ENCODE measurements around the gene C19orf38. TPM values are rescaled to one million over a fixed set of nuclear protein-coding genes. Genes with fewer than 3 reads are reported as not detected.

The C19orf38 gene
- polyA plus RNA-seq, 1 donor from 2014 or later: not detected

DNA sequence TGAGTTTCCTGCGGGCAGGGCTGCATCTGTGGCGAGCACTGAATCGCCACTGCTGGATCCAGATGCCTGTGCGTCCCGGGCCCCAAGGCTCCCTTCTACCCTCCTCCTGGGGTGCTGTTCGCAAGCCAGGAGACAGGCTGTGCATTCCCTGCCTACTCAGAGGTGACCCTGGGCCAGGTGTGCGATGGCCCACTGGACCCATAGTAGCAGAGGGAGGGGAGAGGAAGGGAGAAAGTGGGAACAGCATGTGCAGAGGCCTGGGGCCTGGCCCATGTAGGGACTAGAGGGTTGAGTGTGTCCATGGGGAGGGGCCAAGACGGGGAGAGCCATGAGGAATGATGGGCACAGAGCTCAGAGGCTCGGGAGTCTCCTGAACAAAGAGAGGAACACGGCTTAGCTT is 50.4 kb downstream of the C19orf38 start:
- H3K27me3 ChIP-seq (ENCODE audit: insufficient read depth, low read depth, low read length): no peaks in the 10 kb centered on the region
- H3F3A ChIP-seq (ENCODE audit: insufficient read depth, low read length, poor library complexity, severe bottlenecking): no peaks in the 10 kb centered on the region
- no peaks in the 10 kb centered on the region for H4K20me1 ChIP-seq (ENCODE audit: insufficient read depth)
- TF ChIP-seq EZH2 (IDR thresholded peaks at IDR 0.05; ENCODE audit: borderline replicate concordance, insufficient read depth, low read length, poor library complexity, severe bottlenecking) (no peak), POLR2AphosphoS5 (IDR thresholded peaks at IDR 0.05) (no peak), EP300 (conservative IDR thresholded peaks at IDR 0.05; ENCODE audit: poor library complexity, severe bottlenecking) (no peak), RAD21 (conservative IDR thresholded peaks at IDR 0.05) (no peak), TAF1 (IDR thresholded peaks at IDR 0.05; ENCODE audit: low read depth) (no peak), MXI1 (conservative IDR thresholded peaks at IDR 0.05; ENCODE audit: poor library complexity, severe bottlenecking) (no peak), SMC3 (conservative IDR thresholded peaks at IDR 0.05; ENCODE audit: poor library complexity) (no peak)
- TF ChIP-seq, protein P1, sequence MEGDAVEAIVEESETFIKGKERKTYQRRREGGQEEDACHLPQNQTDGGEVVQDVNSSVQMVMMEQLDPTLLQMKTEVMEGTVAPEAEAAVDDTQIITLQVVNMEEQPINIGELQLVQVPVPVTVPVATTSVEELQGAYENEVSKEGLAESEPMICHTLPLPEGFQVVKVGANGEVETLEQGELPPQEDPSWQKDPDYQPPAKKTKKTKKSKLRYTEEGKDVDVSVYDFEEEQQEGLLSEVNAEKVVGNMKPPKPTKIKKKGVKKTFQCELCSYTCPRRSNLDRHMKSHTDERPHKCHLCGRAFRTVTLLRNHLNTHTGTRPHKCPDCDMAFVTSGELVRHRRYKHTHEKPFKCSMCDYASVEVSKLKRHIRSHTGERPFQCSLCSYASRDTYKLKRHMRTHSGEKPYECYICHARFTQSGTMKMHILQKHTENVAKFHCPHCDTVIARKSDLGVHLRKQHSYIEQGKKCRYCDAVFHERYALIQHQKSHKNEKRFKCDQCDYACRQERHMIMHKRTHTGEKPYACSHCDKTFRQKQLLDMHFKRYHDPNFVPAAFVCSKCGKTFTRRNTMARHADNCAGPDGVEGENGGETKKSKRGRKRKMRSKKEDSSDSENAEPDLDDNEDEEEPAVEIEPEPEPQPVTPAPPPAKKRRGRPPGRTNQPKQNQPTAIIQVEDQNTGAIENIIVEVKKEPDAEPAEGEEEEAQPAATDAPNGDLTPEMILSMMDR (IDR thresholded peaks at IDR 0.05; ENCODE audit: poor library complexity, severe bottlenecking): no peak
- TF ChIP-seq, protein P2, sequence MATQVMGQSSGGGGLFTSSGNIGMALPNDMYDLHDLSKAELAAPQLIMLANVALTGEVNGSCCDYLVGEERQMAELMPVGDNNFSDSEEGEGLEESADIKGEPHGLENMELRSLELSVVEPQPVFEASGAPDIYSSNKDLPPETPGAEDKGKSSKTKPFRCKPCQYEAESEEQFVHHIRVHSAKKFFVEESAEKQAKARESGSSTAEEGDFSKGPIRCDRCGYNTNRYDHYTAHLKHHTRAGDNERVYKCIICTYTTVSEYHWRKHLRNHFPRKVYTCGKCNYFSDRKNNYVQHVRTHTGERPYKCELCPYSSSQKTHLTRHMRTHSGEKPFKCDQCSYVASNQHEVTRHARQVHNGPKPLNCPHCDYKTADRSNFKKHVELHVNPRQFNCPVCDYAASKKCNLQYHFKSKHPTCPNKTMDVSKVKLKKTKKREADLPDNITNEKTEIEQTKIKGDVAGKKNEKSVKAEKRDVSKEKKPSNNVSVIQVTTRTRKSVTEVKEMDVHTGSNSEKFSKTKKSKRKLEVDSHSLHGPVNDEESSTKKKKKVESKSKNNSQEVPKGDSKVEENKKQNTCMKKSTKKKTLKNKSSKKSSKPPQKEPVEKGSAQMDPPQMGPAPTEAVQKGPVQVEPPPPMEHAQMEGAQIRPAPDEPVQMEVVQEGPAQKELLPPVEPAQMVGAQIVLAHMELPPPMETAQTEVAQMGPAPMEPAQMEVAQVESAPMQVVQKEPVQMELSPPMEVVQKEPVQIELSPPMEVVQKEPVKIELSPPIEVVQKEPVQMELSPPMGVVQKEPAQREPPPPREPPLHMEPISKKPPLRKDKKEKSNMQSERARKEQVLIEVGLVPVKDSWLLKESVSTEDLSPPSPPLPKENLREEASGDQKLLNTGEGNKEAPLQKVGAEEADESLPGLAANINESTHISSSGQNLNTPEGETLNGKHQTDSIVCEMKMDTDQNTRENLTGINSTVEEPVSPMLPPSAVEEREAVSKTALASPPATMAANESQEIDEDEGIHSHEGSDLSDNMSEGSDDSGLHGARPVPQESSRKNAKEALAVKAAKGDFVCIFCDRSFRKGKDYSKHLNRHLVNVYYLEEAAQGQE (IDR thresholded peaks at IDR 0.05; ENCODE audit: borderline replicate concordance): no peak
- no peaks in the 10 kb centered on the region for H3K36me3 ChIP-seq (ENCODE audit: insufficient read depth, low read length)
- H3K4me3 ChIP-seq (ENCODE audit: low read length): no peak overlapping the region
- H3K27ac ChIP-seq (ENCODE audit: low read length): no peak overlapping the region
- H3K4me2 ChIP-seq (ENCODE audit: low read length): no peak overlapping the region
- peaks cover 16% of the 10 kb centered on the region for H3K79me2 ChIP-seq (replicated peaks; ENCODE audit: insufficient read depth, low read length)
- no peak overlapping the region for H2AFZ ChIP-seq (ENCODE audit: low read depth, low read length)
- no peaks in the 10 kb centered on the region for H3K9me3 ChIP-seq (ENCODE audit: low read length)
- no peak overlapping the region for H3K9ac ChIP-seq (ENCODE audit: low read length)
- no peaks in the 10 kb centered on the region for H3K9me2 ChIP-seq (ENCODE audit: insufficient read depth, low read length)

DNA sequence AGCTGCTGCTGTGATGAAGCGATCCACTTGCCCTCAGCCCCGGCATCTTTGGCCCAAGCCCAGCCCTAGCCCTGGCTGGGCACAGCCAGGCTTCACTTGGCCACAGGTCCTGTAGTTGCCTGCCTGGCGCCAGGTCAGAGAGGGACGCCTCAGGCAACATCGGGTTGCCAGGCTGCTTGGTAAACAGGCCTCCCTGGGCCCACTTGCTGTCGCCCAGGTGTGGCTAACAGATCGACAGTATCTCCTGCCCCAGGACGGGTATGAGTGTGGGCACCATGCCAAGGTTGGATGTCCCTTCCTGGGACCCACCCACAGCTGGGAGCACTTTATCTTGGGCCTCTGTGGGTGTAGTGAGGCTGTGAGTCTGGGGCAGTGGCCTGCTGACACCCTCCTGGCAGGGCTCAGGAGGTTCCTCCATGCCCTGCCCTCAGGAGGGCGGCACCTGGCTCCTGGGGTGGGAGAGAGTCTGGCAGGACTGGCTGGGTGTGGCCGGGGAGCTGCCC is 51.0 kb downstream of the C19orf38 start:
- H4K20me1 ChIP-seq (ENCODE audit: insufficient read depth): no peaks in the 10 kb centered on the region
- TF ChIP-seq, protein P2 (IDR thresholded peaks at IDR 0.05; ENCODE audit: borderline replicate concordance): no peak
- TF ChIP-seq RAD21 (conservative IDR thresholded peaks at IDR 0.05) (no peak), TAF1 (IDR thresholded peaks at IDR 0.05; ENCODE audit: low read depth) (no peak), SMC3 (conservative IDR thresholded peaks at IDR 0.05; ENCODE audit: poor library complexity) (no peak), MXI1 (conservative IDR thresholded peaks at IDR 0.05; ENCODE audit: poor library complexity, severe bottlenecking) (no peak), EZH2 (IDR thresholded peaks at IDR 0.05; ENCODE audit: borderline replicate concordance, insufficient read depth, low read length, poor library complexity, severe bottlenecking) (no peak), EP300 (conservative IDR thresholded peaks at IDR 0.05; ENCODE audit: poor library complexity, severe bottlenecking) (no peak), POLR2AphosphoS5 (IDR thresholded peaks at IDR 0.05) (no peak)
- TF ChIP-seq, protein P1 (IDR thresholded peaks at IDR 0.05; ENCODE audit: poor library complexity, severe bottlenecking): no peak
- H3K4me3 ChIP-seq (ENCODE audit: low read length): no peak overlapping the region
- H3K9me2 ChIP-seq (ENCODE audit: insufficient read depth, low read length): no peaks in the 10 kb centered on the region
- no peaks in the 10 kb centered on the region for H3K36me3 ChIP-seq (ENCODE audit: insufficient read depth, low read length)
- no peak overlapping the region for H3K9ac ChIP-seq (ENCODE audit: low read length)
- H3K27ac ChIP-seq (ENCODE audit: low read length): no peak overlapping the region
- no peaks in the 10 kb centered on the region for H3K9me3 ChIP-seq (ENCODE audit: low read length)
- H3K27me3 ChIP-seq (ENCODE audit: insufficient read depth, low read depth, low read length): no peaks in the 10 kb centered on the region
- H2AFZ ChIP-seq (ENCODE audit: low read depth, low read length): no peak overlapping the region
- no peak overlapping the region for H3K4me2 ChIP-seq (ENCODE audit: low read length)
- H3K79me2 ChIP-seq (replicated peaks; ENCODE audit: insufficient read depth, low read length): peaks cover 14% of the 10 kb centered on the region
- no peaks in the 10 kb centered on the region for H3F3A ChIP-seq (ENCODE audit: insufficient read depth, low read length, poor library complexity, severe bottlenecking)

Data from neural cell (in vitro differentiated cells).